Memory B cell (primary cell): Measurements from ENCODE around the gene MCTP1.
"Not testable (repeated sequence)": the region's sequence is repeated elsewhere in the genome, so short reads cannot be mapped to it uniquely, and the experiment has no call there.

ENCODE experiments used
- ATAC-seq: fragments of 150-1000 bp; cut with Tn5 transposase; 2 replicates; pipeline ENCODE4 v1.10.0; 2021; ENCODE audit warnings: low read depth, mild to moderate bottlenecking, moderate library complexity
- DNase-seq, 2 donors: peaks; one replicate each; pipeline ENCODE4 v3.0.0; 2022; ENCODE audit warnings: low spot score in 2 of 2
- H3K27ac Mint-ChIP-seq: one replicate; pipeline ENCODE4 v1.8.0; 2022; ENCODE audit warnings: mild to moderate bottlenecking, moderate library complexity, mixed read lengths
- H3K27me3 Mint-ChIP-seq: one replicate; pipeline ENCODE4 v1.8.0; 2022; ENCODE audit warnings: mixed read lengths
- H3K36me3 Mint-ChIP-seq: one replicate; pipeline ENCODE4 v1.8.0; 2022; ENCODE audit warnings: mild to moderate bottlenecking, mixed read lengths
- H3K4me1 Mint-ChIP-seq: one replicate; pipeline ENCODE4 v1.8.0; 2022; ENCODE audit warnings: mixed read lengths
- H3K4me3 Mint-ChIP-seq: one replicate; pipeline ENCODE4 v1.8.0; 2022; ENCODE audit warnings: mild to moderate bottlenecking, moderate library complexity, mixed read lengths
- H3K9me3 Mint-ChIP-seq: one replicate; pipeline ENCODE4 v1.8.0; 2022; ENCODE audit warnings: mixed read lengths

Gene MCTP1

GRCh38 chr5:95148453-95148852 lies 136.4 kb downstream of the MCTP1 start:
- peaks cover 6% of the 10 kb centered on the region for H3K9me3 Mint-ChIP-seq
- DNase-seq (no peak), ATAC-seq (no peak)
- no peaks in the 10 kb centered on the region for H3K4me1 Mint-ChIP-seq
- no peaks in the 10 kb centered on the region for H3K27me3 Mint-ChIP-seq
- no peak overlapping the region for H3K27ac Mint-ChIP-seq
- no peak overlapping the region for H3K4me3 Mint-ChIP-seq
- H3K36me3 Mint-ChIP-seq = peaks cover 2% of the 10 kb centered on the region

GRCh38 chr5:95143858-95144257 lies 141.0 kb downstream of the MCTP1 start:
- DNase-seq, H3K4me1 Mint-ChIP-seq, ATAC-seq, H3K27me3 Mint-ChIP-seq, H3K36me3 Mint-ChIP-seq, H3K4me3 Mint-ChIP-seq, H3K9me3 Mint-ChIP-seq, H3K27ac Mint-ChIP-seq: not testable (repeated sequence)

- H3K27ac Mint-ChIP-seq = no peak overlapping the region
- H3K4me1 Mint-ChIP-seq = peaks cover 2% of the 10 kb centered on the region
- no peaks in the 10 kb centered on the region for H3K36me3 Mint-ChIP-seq
- H3K27me3 Mint-ChIP-seq = no peaks in the 10 kb centered on the region
- H3K4me3 Mint-ChIP-seq = no peak overlapping the region
- DNase-seq (no peak), ATAC-seq (no peak)
- no peaks in the 10 kb centered on the region for H3K9me3 Mint-ChIP-seq
These were observed 142.7 kb downstream of the MCTP1 start for GRCh38 chr5:95142145-95142544.

- Mint-ChIP-seq H3K4me3 (no peak overlapping the region), H3K27ac (no peak overlapping the region), H3K4me1 (peaks cover 2% of the 10 kb centered on the region), H3K36me3 (no peaks in the 10 kb centered on the region), H3K9me3 (peaks cover 2% of the 10 kb centered on the region), H3K27me3 (no peaks in the 10 kb centered on the region)
- ATAC-seq (no peak), DNase-seq (no peak)
These were observed 143.8 kb downstream of the MCTP1 start for GRCh38 chr5:95141141-95141540.

GRCh38 chr5:95134326-95134725 lies 150.6 kb downstream of the MCTP1 start:
- Mint-ChIP-seq H3K27ac (no peak overlapping the region), H3K9me3 (peaks cover 6% of the 10 kb centered on the region), H3K27me3 (no peaks in the 10 kb centered on the region), H3K36me3 (no peaks in the 10 kb centered on the region), H3K4me3 (no peak overlapping the region), H3K4me1 (no peaks in the 10 kb centered on the region)
- no peak for ATAC-seq
- no peak for DNase-seq

- Mint-ChIP-seq H3K9me3 (peaks cover 9% of the 10 kb centered on the region), H3K4me1 (no peaks in the 10 kb centered on the region), H3K4me3 (no peak overlapping the region), H3K27me3 (no peaks in the 10 kb centered on the region), H3K27ac (no peak overlapping the region), H3K36me3 (no peaks in the 10 kb centered on the region)
- DNase-seq = no peak
- no peak for ATAC-seq
These were observed 152.8 kb downstream of the MCTP1 start for GRCh38 chr5:95132096-95132495.

- no peak overlapping the region for H3K4me3 Mint-ChIP-seq
- H3K27ac Mint-ChIP-seq = no peak overlapping the region
- no peaks in the 10 kb centered on the region for H3K27me3 Mint-ChIP-seq
- DNase-seq (no peak), ATAC-seq (no peak)
- H3K4me1 Mint-ChIP-seq = no peaks in the 10 kb centered on the region
- no peaks in the 10 kb centered on the region for H3K36me3 Mint-ChIP-seq
- peaks cover 6% of the 10 kb centered on the region for H3K9me3 Mint-ChIP-seq
These were observed 154.0 kb downstream of the MCTP1 start for GRCh38 chr5:95130941-95131340.

- Mint-ChIP-seq H3K27ac (no peak overlapping the region), H3K9me3 (peaks cover 3% of the 10 kb centered on the region), H3K36me3 (no peaks in the 10 kb centered on the region), H3K4me1 (no peaks in the 10 kb centered on the region), H3K4me3 (no peak overlapping the region), H3K27me3 (no peaks in the 10 kb centered on the region)
- DNase-seq (no peak), ATAC-seq (no peak)
These were observed 160.2 kb downstream of the MCTP1 start for GRCh38 chr5:95124731-95125130.

GRCh38 chr5:95124101-95124500 lies 160.8 kb downstream of the MCTP1 start:
- no peak overlapping the region for H3K27ac Mint-ChIP-seq
- no peaks in the 10 kb centered on the region for H3K4me1 Mint-ChIP-seq
- H3K27me3 Mint-ChIP-seq = no peaks in the 10 kb centered on the region
- ATAC-seq (no peak), DNase-seq (no peak)
- H3K36me3 Mint-ChIP-seq = no peaks in the 10 kb centered on the region
- no peak overlapping the region for H3K4me3 Mint-ChIP-seq
- H3K9me3 Mint-ChIP-seq = peaks cover 3% of the 10 kb centered on the region

GRCh38 chr5:95114902-95115301 lies 170.0 kb downstream of the MCTP1 start:
- Mint-ChIP-seq H3K27ac (no peak overlapping the region), H3K27me3 (peaks cover 1% of the 10 kb centered on the region)
- ATAC-seq = no peak

GRCh38 chr5:95114305-95114704 lies 170.6 kb downstream of the MCTP1 start:
- H3K36me3 Mint-ChIP-seq = no peaks in the 10 kb centered on the region
- peaks cover 5% of the 10 kb centered on the region for H3K9me3 Mint-ChIP-seq
- H3K4me1 Mint-ChIP-seq = no peaks in the 10 kb centered on the region
- peaks cover 1% of the 10 kb centered on the region for H3K27me3 Mint-ChIP-seq
- ATAC-seq (no peak), DNase-seq (no peak)
- H3K4me3 Mint-ChIP-seq = no peak overlapping the region
- no peak overlapping the region for H3K27ac Mint-ChIP-seq

More at GRCh38 chr5:95114902-95115301, 170.0 kb downstream of the MCTP1 start:
- H3K36me3 Mint-ChIP-seq = no peaks in the 10 kb centered on the region
- no peak overlapping the region for H3K4me3 Mint-ChIP-seq
- no peaks in the 10 kb centered on the region for H3K4me1 Mint-ChIP-seq
- peaks cover 5% of the 10 kb centered on the region for H3K9me3 Mint-ChIP-seq
- DNase-seq = no peak

GRCh38 chr5:95113489-95113888 lies 171.4 kb downstream of the MCTP1 start:
- H3K4me3 Mint-ChIP-seq = no peak overlapping the region
- H3K27ac Mint-ChIP-seq = no peak overlapping the region
- no peak for ATAC-seq
- H3K36me3 Mint-ChIP-seq = no peaks in the 10 kb centered on the region
- H3K9me3 Mint-ChIP-seq = peaks cover 3% of the 10 kb centered on the region
- H3K27me3 Mint-ChIP-seq = peaks cover 1% of the 10 kb centered on the region
- H3K4me1 Mint-ChIP-seq = no peaks in the 10 kb centered on the region
- no peak for DNase-seq

- H3K4me1 Mint-ChIP-seq = no peaks in the 10 kb centered on the region
- no peak for ATAC-seq
These were observed 173.8 kb downstream of the MCTP1 start for GRCh38 chr5:95111141-95111540.

GRCh38 chr5:95110118-95110517 lies 174.8 kb downstream of the MCTP1 start:
- Mint-ChIP-seq H3K4me1 (no peaks in the 10 kb centered on the region), H3K36me3 (no peaks in the 10 kb centered on the region), H3K4me3 (no peak overlapping the region), H3K27me3 (peaks cover 1% of the 10 kb centered on the region), H3K27ac (no peak overlapping the region), H3K9me3 (no peaks in the 10 kb centered on the region)
- DNase-seq (no peak), ATAC-seq (no peak)

More at GRCh38 chr5:95111141-95111540, 173.8 kb downstream of the MCTP1 start:
- H3K27me3 Mint-ChIP-seq = peaks cover 1% of the 10 kb centered on the region
- H3K36me3 Mint-ChIP-seq = no peaks in the 10 kb centered on the region
- H3K27ac Mint-ChIP-seq = no peak overlapping the region
- peaks cover 3% of the 10 kb centered on the region for H3K9me3 Mint-ChIP-seq
- no peak overlapping the region for H3K4me3 Mint-ChIP-seq
- no peak for DNase-seq

GRCh38 chr5:95107138-95107537 lies 177.8 kb downstream of the MCTP1 start:
- H3K36me3 Mint-ChIP-seq = no peaks in the 10 kb centered on the region
- no peaks in the 10 kb centered on the region for H3K27me3 Mint-ChIP-seq
- H3K4me1 Mint-ChIP-seq = no peaks in the 10 kb centered on the region
- H3K27ac Mint-ChIP-seq = no peak overlapping the region
- ATAC-seq = no peak
- H3K4me3 Mint-ChIP-seq = no peak overlapping the region
- no peak for DNase-seq
- no peaks in the 10 kb centered on the region for H3K9me3 Mint-ChIP-seq
